HepG2 (cell line): ENCODE data around the gene CFAP54. TPM values are rescaled to one million over a fixed set of nuclear protein-coding genes. Genes with fewer than 3 reads are reported as not detected.

Experiments used
- ATAC-seq: fragments of 200-7000 bp; cut with Tn5 transposase; 3 replicates; pipeline ENCODE4 v1.9.1; 2020; ENCODE audit warnings: mild to moderate bottlenecking, moderate library complexity
- BruUV-seq: library from RNA; stranded (reverse); fragments of 400-500 nt; replicated peaks from 2 replicates; lab custom pipeline; 2021; lab: Mats Ljungman, UMichigan
- CTCF ChIA-PET: fragments of 300-600 bp; formaldehyde crosslinking; extraction: SDS; loops from one replicate; lab custom pipeline; 2021; ENCODE audit warnings: low total read pairs, inconsistent platforms, low intra/inter-chr PET ratio; lab: Yijun Ruan, JAX
- POLR2A ChIA-PET: fragments of 350-600 bp; sonication (Branson Sonifier 250); formaldehyde crosslinking; loops from one replicate; lab custom pipeline; 2020; ENCODE audit warnings: antibody characterized with exemption, inconsistent platforms; lab: Yijun Ruan, JAX
- DNase-seq: peaks from one replicate; pipeline ENCODE4 v3.0.0-alpha.2; 2015; ENCODE audit warnings: low spot score
- FAIRE-seq: peaks from 3 replicates; lab custom pipeline; 2011; peaks lifted over from hg19 to GRCh38; lab: Jason Lieb, UNC
- H2AFZ ChIP-seq: one replicate; pipeline ENCODE4 v1.6.1; 2011; ENCODE audit warnings: low read length, inconsistent platforms
- H3K27ac ChIP-seq: fragments of 300-600 bp; 3 replicates; pipeline ENCODE4 v1.8.0; 2011; ENCODE audit warnings: mixed run types, mild to moderate bottlenecking, mixed read lengths, low read length, inconsistent platforms; ENCODE audit not compliant: insufficient read depth; ENCODE audit errors: extremely low read length
- H3K27me3 ChIP-seq, 2 experiments: fragments of 200-600 bp in 1 of 2; 2 replicates in 1 of 2; 3 replicates in 1 of 2; pipeline versions ENCODE4 v1.6.0 to v1.8.0; 2011; ENCODE audit warnings: low read length in 2 of 2, mild to moderate bottlenecking in 2 of 2, moderate library complexity in 2 of 2, inconsistent platforms in 1 of 2; ENCODE audit not compliant: insufficient read depth in 2 of 2, control insufficient read depth in 1 of 2
- H3K36me3 ChIP-seq, 2 experiments: fragments of 200-600 bp in 1 of 2; replicated peaks in 1 of 2; 2 replicates in 1 of 2; 3 replicates in 1 of 2; pipeline versions ENCODE4 v1.5.1 to v1.8.0; 2011; ENCODE audit warnings: low read length in 2 of 2, inconsistent platforms in 1 of 2; ENCODE audit not compliant: insufficient read depth in 2 of 2, control insufficient read depth in 1 of 2
- H3K4me1 ChIP-seq: 2 replicates; pipeline ENCODE4 v1.5.1; 2012; ENCODE audit warnings: low read length, inconsistent platforms; ENCODE audit not compliant: insufficient read depth
- H3K4me2 ChIP-seq: 2 replicates; pipeline ENCODE4 v1.6.0; 2011; ENCODE audit warnings: low read depth, low read length, inconsistent platforms
- H3K4me3 ChIP-seq, 3 experiments: fragments of 200-600 bp in 1 of 3; sonication (generic), shearing (Covaris generic) in 1 of 3; replicated peaks in 1 of 3; 2 replicates each; pipeline ENCODE4 v1.5.1; 2011 to 2016; ENCODE audit warnings: low read length in 3 of 3, inconsistent platforms in 2 of 3, low read depth in 2 of 3, mild to moderate bottlenecking in 2 of 3, control low read depth in 1 of 3, mixed read lengths in 1 of 3; ENCODE audit not compliant: insufficient read depth in 1 of 3
- H3K79me2 ChIP-seq: one replicate; pipeline ENCODE4 v1.6.1; 2011; ENCODE audit warnings: low read length, inconsistent platforms; ENCODE audit not compliant: insufficient read depth
- H3K9ac ChIP-seq: 2 replicates; pipeline ENCODE4 v1.6.0; 2011; ENCODE audit warnings: mild to moderate bottlenecking, low read depth, low read length, inconsistent platforms; ENCODE audit not compliant: insufficient read depth
- H3K9me3 ChIP-seq: 2 replicates; pipeline ENCODE4 v1.5.1; 2012; ENCODE audit warnings: mild to moderate bottlenecking, low read length
- H4K20me1 ChIP-seq: 2 replicates; pipeline ENCODE4 v1.6.0; 2011; ENCODE audit warnings: inconsistent platforms, mild to moderate bottlenecking, low read length, moderate library complexity; ENCODE audit not compliant: insufficient read depth
- FOXK1 ChIP-seq: sonication (generic); formaldehyde crosslinking; IDR thresholded peaks from 2 replicates; pipeline ENCODE4 v1.4.0; 2020; ENCODE audit warnings: low read depth, missing genetic modification reagents, borderline replicate concordance
- FOXM1 ChIP-seq: sonication (generic); formaldehyde crosslinking; IDR thresholded peaks from 2 replicates; pipeline ENCODE4 v1.5.0; 2020; ENCODE audit warnings: missing genetic modification reagents
- GFI1 ChIP-seq: sonication (generic); formaldehyde crosslinking; IDR thresholded peaks from 2 replicates; pipeline ENCODE4 v1.5.0; 2020; ENCODE audit warnings: missing genetic modification reagents, mild to moderate bottlenecking, borderline replicate concordance
- GLI4 ChIP-seq: sonication (generic); formaldehyde crosslinking; IDR thresholded peaks from 2 replicates; pipeline ENCODE4 v1.5.1; 2020; ENCODE audit warnings: missing genetic modification reagents, mild to moderate bottlenecking, moderate library complexity, borderline replicate concordance
- SIX4 ChIP-seq: sonication (generic); formaldehyde crosslinking; IDR thresholded peaks from 2 replicates; pipeline ENCODE4 v1.4.0; 2020; ENCODE audit warnings: missing genetic modification reagents
- TBL1XR1 ChIP-seq: fragments of 150-350 bp; IDR thresholded peaks from 2 replicates; pipeline ENCODE4 v1.6.1; 2014; ENCODE audit warnings: borderline replicate concordance, low read length; ENCODE audit not compliant: partially characterized antibody
- ZBTB39 ChIP-seq: sonication (generic); formaldehyde crosslinking; IDR thresholded peaks from 2 replicates; pipeline ENCODE4 v1.5.0; 2020; ENCODE audit warnings: missing genetic modification reagents
- ZFP90 ChIP-seq: sonication (generic); formaldehyde crosslinking; IDR thresholded peaks from 2 replicates; pipeline ENCODE4 v1.8.0; 2022; ENCODE audit warnings: missing genetic modification reagents, mild to moderate bottlenecking, inconsistent platforms, borderline replicate concordance
- ZNF879 ChIP-seq: sonication (generic); formaldehyde crosslinking; IDR thresholded peaks from 2 replicates; pipeline ENCODE4 v1.8.1; 2023; ENCODE audit warnings: missing genetic modification reagents
- WGBS: methylation state at CpG from one replicate; pipeline ENCODE4 v1.1.6; 2017; ENCODE audit warnings: low lambda C conversion rate; 5-methylcytosine and 5-hydroxymethylcytosine counted together
- in situ Hi-C: cut with HindIII; loops from 2 replicates; pipeline ENCODE4 v1.10.0; 2017; ENCODE audit warnings: low pct_unique_long_range_greater_than_20kb; ENCODE audit not compliant: extremely low pct_ligation_motif_present
- intact Hi-C: fragments of 100-400 bp; cut with micrococcal nuclease; formaldehyde crosslinking; loops from one replicate; pipeline ENCODE4 v1.10.0; 2022; ENCODE audit not compliant: unreplicated experiment
- polyA plus RNA-seq, 8 experiments: library from polyadenylated mRNA; depleted of rRNA in 3 of 8; stranded (reverse) in 7 of 8; unstranded in 1 of 8; fragments of >200 nt; fragmentation: Illumina TruSeq in 4 of 8; extraction: Trizol in 4 of 8; gene quantifications; 2 replicates each; pipeline versions ENCODE4 v1.2.1 to v1.2.3, GENCODE V29; 2011 to 2016; ENCODE audit warnings: low read depth in 4 of 8, missing spikeins in 1 of 8, mixed read lengths in 1 of 8; ENCODE audit not compliant: insufficient read depth in 1 of 8
- total RNA-seq, 5 experiments: library from RNA; depleted of rRNA; stranded (reverse); fragments of >200 nt; fragmentation: Illumina TruSeq; extraction: Trizol; gene quantifications; 2 replicates each; pipeline ENCODE4 v1.2.3, GENCODE V29; 2016; ENCODE audit warnings: low read depth in 1 of 5
- TF ChIP-seq, protein P1 (sequence below): sonication (generic); formaldehyde crosslinking; IDR thresholded peaks from 2 replicates; pipeline ENCODE4 v1.5.1; 2020; ENCODE audit warnings: mild to moderate bottlenecking, moderate library complexity, missing genetic modification reagents
- TF ChIP-seq, protein P2 (sequence below): sonication (generic); formaldehyde crosslinking; IDR thresholded peaks from 2 replicates; pipeline ENCODE4 v1.4.0; 2020; ENCODE audit warnings: low read depth, mild to moderate bottlenecking, missing genetic modification reagents

Gene CFAP54
- total and polyA plus RNA-seq, 2 of the 13 experiments (the other 11 are each of a cell fraction or from before 2014, with no cell fraction given): not detected

GRCh38 chr12:96487634-96488033 is 1.7 kb upstream of the CFAP54 start:
- H3K79me2 ChIP-seq: no peaks in the 10 kb centered on the region
- H3K36me3 ChIP-seq: no peaks in the 10 kb centered on the region
- 33% methylated on average over 3 of the region's 3 CpGs for WGBS
- 0 out of 2 replicates have a peak, but pooled peaks cover 6% of the 10 kb centered on the region for H3K4me1 ChIP-seq
- H4K20me1 ChIP-seq: no peaks in the 10 kb centered on the region
- H3K4me2 ChIP-seq: no peak overlapping the region
- TF ChIP-seq, protein P1, sequence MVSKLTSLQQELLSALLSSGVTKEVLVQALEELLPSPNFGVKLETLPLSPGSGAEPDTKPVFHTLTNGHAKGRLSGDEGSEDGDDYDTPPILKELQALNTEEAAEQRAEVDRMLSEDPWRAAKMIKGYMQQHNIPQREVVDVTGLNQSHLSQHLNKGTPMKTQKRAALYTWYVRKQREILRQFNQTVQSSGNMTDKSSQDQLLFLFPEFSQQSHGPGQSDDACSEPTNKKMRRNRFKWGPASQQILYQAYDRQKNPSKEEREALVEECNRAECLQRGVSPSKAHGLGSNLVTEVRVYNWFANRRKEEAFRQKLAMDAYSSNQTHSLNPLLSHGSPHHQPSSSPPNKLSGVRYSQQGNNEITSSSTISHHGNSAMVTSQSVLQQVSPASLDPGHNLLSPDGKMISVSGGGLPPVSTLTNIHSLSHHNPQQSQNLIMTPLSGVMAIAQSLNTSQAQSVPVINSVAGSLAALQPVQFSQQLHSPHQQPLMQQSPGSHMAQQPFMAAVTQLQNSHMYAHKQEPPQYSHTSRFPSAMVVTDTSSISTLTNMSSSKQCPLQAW (CRISPR knock-in tag): no peak
- TF ChIP-seq FOXK1 (CRISPR knock-in tag) (no peak), ZNF879 (CRISPR knock-in tag) (no peak), TBL1XR1 (no peak), FOXM1 (no peak), SIX4 (CRISPR knock-in tag) (no peak), ZFP90 (CRISPR knock-in tag) (no peak), GLI4 (CRISPR knock-in tag) (no peak), GFI1 (no peak), ZBTB39 (CRISPR knock-in tag) (no peak)
- TF ChIP-seq, protein P2, sequence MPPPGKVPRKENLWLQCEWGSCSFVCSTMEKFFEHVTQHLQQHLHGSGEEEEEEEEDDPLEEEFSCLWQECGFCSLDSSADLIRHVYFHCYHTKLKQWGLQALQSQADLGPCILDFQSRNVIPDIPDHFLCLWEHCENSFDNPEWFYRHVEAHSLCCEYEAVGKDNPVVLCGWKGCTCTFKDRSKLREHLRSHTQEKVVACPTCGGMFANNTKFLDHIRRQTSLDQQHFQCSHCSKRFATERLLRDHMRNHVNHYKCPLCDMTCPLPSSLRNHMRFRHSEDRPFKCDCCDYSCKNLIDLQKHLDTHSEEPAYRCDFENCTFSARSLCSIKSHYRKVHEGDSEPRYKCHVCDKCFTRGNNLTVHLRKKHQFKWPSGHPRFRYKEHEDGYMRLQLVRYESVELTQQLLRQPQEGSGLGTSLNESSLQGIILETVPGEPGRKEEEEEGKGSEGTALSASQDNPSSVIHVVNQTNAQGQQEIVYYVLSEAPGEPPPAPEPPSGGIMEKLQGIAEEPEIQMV (CRISPR knock-in tag): no peak
- TF ChIP-seq, all 625 proteins: peak for 0
- Histone ChIP-seq H3K4me3 (no peak overlapping the region), H3K9me3 (no peaks in the 10 kb centered on the region), H2AFZ (no peak overlapping the region), H3K27me3 (peaks cover 2 to 13% of the 10 kb centered on the region in 2 experiments; a peak in 2 of 5 replicates), H3K9ac (no peak overlapping the region), H3K27ac (no peak overlapping the region)
- BruUV-seq: no TSS peak
- POLR2A ChIA-PET: no interaction called here
- CTCF ChIA-PET: no interaction called here
- in situ Hi-C loops (no loop called here), intact Hi-C loops (loop anchor here (5.0 kb wide), 2 partner anchors 75 to 1615 kb away; no protein-coding TSS in a partner anchor)
- DNase-seq (no peak), FAIRE-seq (no peak), ATAC-seq (no peak)
